Parathyroid adenoma (tissue), 2 donors: ENCODE data around the gene KIF26B.

Experiments used
- H2AFZ ChIP-seq: fragments of 300-600 bp; sonication (generic); one replicate; pipeline ENCODE4 v1.7.0; 2017; ENCODE audit warnings: antibody characterized with exemption, mild to moderate bottlenecking
- H3K27ac ChIP-seq: fragments of 300-600 bp; sonication (generic); one replicate; pipeline ENCODE4 v1.7.0; 2017
- H3K27me3 ChIP-seq: fragments of 300-600 bp; sonication (generic); one replicate; pipeline ENCODE4 v1.7.0; 2017; ENCODE audit warnings: low read length; ENCODE audit not compliant: control insufficient read depth, insufficient read depth
- H3K36me3 ChIP-seq: fragments of 300-600 bp; sonication (generic); one replicate; pipeline ENCODE4 v1.7.0; 2017; ENCODE audit warnings: low read length; ENCODE audit not compliant: control insufficient read depth, insufficient read depth
- H3K4me1 ChIP-seq: fragments of 300-600 bp; sonication (generic); one replicate; pipeline ENCODE4 v1.7.0; 2017; ENCODE audit warnings: control low read depth
- H3K4me2 ChIP-seq: fragments of 300-600 bp; sonication (generic); one replicate; pipeline ENCODE4 v1.7.0; 2017; ENCODE audit warnings: low read length
- H3K4me3 ChIP-seq: fragments of 300-600 bp; sonication (generic); one replicate; pipeline ENCODE4 v1.7.0; 2017; ENCODE audit warnings: low read depth, low read length
- H3K79me2 ChIP-seq: fragments of 300-600 bp; sonication (generic); one replicate; pipeline ENCODE4 v1.7.0; 2017; ENCODE audit warnings: control low read depth
- H3K9ac ChIP-seq: fragments of 300-600 bp; sonication (generic); one replicate; pipeline ENCODE4 v1.7.0; 2017; ENCODE audit warnings: mild to moderate bottlenecking
- H3K9me3 ChIP-seq: fragments of 300-600 bp; sonication (generic); one replicate; pipeline ENCODE4 v1.7.0; 2017; ENCODE audit warnings: low read length; ENCODE audit not compliant: control insufficient read depth
- TF ChIP-seq, protein P1 (sequence below): fragments of 300-600 bp; sonication (generic); IDR thresholded peaks from one replicate; pipeline ENCODE4 v1.7.0; 2017; ENCODE audit warnings: antibody characterized with exemption, mild to moderate bottlenecking
- donor health status: primary hyperparathyroidism.

Gene KIF26B

DNA sequence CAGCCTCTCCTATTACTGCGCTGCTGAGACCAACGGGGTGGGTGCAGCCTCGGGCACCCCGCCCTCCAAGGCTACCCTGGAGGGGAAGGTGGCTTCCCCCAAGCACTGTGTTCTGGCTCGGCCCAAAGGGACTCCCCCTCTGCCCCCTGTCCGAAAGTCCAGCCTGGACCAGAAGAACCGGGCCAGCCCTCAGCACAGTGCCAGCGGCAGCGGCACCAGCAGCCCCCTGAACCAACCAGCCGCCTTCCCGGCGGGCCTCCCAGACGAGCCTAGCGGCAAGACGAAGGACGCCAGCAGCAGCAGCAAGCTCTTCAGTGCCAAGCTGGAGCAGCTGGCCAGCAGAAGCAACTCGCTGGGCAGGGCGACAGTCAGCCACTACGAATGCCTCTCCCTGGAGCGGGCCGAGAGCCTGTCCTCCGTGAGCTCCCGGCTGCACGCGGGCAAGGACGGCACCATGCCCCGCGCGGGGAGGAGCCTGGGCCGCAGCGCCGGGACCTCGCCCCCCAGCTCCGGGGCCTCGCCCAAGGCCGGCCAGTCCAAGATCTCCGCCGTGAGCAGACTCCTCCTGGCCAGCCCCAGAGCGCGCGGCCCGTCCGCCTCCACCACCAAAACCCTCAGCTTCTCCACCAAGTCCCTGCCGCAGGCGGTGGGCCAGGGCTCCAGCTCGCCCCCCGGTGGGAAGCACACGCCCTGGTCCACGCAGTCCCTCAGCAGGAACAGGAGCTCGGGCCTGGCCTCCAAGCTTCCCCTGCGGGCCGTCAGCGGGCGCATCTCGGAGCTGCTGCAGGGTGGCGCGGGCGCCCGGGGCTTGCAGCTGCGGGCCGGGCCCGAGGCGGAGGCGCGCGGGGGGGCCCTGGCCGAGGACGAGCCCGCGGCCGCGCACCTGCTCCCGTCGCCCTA is 533.1 kb downstream of the KIF26B start:
- Histone ChIP-seq H3K79me2 (no peaks in the 10 kb centered on the region), H2AFZ (no peak overlapping the region), H3K36me3 (no peaks in the 10 kb centered on the region), H3K9ac (no peak overlapping the region), H3K4me3 (no peak overlapping the region), H3K9me3 (no peaks in the 10 kb centered on the region), H3K27me3 (no peaks in the 10 kb centered on the region), H3K27ac (no peak overlapping the region), H3K4me1 (no peaks in the 10 kb centered on the region), H3K4me2 (no peak overlapping the region)
- TF ChIP-seq, protein P1, sequence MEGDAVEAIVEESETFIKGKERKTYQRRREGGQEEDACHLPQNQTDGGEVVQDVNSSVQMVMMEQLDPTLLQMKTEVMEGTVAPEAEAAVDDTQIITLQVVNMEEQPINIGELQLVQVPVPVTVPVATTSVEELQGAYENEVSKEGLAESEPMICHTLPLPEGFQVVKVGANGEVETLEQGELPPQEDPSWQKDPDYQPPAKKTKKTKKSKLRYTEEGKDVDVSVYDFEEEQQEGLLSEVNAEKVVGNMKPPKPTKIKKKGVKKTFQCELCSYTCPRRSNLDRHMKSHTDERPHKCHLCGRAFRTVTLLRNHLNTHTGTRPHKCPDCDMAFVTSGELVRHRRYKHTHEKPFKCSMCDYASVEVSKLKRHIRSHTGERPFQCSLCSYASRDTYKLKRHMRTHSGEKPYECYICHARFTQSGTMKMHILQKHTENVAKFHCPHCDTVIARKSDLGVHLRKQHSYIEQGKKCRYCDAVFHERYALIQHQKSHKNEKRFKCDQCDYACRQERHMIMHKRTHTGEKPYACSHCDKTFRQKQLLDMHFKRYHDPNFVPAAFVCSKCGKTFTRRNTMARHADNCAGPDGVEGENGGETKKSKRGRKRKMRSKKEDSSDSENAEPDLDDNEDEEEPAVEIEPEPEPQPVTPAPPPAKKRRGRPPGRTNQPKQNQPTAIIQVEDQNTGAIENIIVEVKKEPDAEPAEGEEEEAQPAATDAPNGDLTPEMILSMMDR = no peak

DNA sequence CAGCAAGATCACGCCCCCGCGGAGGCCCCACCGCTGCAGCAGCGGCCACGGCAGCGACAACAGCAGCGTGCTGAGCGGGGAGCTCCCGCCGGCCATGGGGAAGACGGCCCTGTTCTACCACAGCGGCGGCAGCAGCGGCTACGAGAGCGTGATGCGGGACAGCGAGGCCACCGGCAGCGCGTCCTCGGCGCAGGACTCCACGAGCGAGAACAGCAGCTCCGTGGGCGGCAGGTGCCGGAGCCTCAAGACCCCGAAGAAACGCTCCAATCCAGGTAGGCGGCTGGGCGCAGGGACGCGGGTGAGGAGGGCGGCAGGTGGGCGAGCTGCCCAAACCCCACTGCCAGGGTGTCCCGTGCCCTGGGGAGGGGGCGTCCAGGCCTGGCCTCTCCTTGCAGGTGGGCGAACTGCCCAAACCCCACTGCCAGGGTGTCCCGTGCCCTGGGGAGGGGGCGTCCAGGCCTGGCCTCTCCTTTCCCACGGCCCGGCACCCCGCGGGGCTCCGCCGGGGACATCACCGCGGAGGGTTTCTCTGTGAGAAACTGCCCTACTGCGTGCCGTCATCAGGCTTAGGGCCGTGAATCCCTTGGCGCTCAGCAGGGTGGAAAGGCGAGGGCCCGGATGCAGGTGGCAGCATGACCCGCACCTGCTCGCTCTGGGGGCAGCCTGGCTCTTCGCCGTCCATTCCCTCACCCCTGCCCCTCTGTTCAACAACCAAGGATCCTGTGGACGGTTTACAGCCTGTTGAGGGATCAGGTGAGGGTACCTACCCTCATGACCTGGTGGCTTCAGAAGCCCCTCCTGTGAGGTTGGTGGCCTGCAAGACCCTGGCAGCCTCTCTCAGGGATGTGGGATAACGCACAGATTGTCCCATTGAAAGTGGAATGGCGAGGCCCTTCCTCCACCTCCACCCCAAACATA is 534.0 kb downstream of the KIF26B start:
- H3K4me2 ChIP-seq = no peak overlapping the region
- no peaks in the 10 kb centered on the region for H3K36me3 ChIP-seq
- no peak overlapping the region for H2AFZ ChIP-seq
- no peaks in the 10 kb centered on the region for H3K79me2 ChIP-seq
- no peak overlapping the region for H3K4me3 ChIP-seq
- H3K4me1 ChIP-seq = no peaks in the 10 kb centered on the region
- TF ChIP-seq, protein P1 = no peak
- H3K27me3 ChIP-seq = no peaks in the 10 kb centered on the region
- H3K27ac ChIP-seq = no peak overlapping the region
- no peaks in the 10 kb centered on the region for H3K9me3 ChIP-seq
- no peak overlapping the region for H3K9ac ChIP-seq

DNA sequence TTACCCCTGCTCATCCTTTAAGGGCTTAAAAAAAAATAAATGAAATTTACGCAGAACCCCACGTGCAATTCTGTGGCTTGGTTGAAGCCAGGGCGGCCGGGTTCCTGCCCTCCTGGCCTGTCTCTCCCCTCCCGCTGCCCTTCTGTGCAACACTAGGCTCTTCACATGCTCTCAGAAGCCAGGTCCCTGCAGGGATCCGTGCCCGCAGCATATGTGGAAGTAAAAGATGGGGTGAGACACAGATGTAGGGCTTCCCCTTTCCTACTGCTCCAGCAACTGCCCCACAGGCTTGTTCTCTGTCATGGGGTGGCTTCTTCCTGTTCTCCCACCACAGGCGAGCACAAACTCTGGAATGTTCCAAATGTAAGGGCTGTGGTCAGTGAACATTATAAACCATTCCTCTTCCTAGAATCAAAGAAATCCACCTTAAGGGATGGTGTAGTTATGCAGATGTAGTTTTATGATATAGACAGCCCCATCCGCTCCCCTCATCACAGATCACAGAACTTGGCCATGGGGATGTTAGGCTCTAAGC is 535.4 kb downstream of the KIF26B start:
- Histone ChIP-seq H3K79me2 (no peaks in the 10 kb centered on the region), H2AFZ (no peak overlapping the region), H3K27ac (no peak overlapping the region), H3K27me3 (no peaks in the 10 kb centered on the region), H3K9ac (no peak overlapping the region), H3K9me3 (no peaks in the 10 kb centered on the region), H3K4me3 (no peak overlapping the region), H3K4me1 (no peaks in the 10 kb centered on the region), H3K4me2 (no peak overlapping the region), H3K36me3 (no peaks in the 10 kb centered on the region)
- TF ChIP-seq, protein P1 = no peak

DNA sequence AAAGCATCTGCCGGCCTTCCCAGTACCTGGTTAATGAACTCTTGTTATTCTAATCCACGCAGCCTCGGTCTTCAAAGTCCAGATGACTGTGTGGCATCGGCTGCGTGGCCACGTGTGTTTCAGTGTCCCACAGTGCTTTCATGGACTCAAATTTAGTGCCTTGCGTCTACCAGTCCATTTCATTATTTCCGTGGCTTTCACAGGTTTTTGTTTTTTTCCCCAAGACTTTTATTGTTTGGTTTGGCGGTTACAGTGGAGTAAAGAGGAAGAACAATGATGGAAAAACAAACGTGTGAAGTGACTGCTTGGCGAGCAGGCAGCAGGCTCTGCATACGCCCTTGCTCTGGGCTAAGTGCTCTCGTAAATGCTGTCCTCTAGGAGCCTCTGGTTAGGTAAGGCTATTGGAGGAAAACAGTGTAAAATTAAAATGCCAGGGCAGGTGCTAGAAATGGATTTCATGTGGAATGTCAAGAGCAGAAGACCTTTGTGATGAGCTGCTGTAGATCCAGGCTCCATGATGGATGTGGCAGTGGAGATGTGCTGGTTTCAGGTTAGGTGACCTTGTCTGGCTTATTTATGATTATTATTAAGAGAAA is 536.3 kb downstream of the KIF26B start:
- TF ChIP-seq, protein P1 = no peak
- no peaks in the 10 kb centered on the region for H3K36me3 ChIP-seq
- H3K79me2 ChIP-seq = no peaks in the 10 kb centered on the region
- no peaks in the 10 kb centered on the region for H3K27me3 ChIP-seq
- no peak overlapping the region for H3K27ac ChIP-seq
- no peak overlapping the region for H3K9ac ChIP-seq
- no peaks in the 10 kb centered on the region for H3K4me1 ChIP-seq
- H3K9me3 ChIP-seq = no peaks in the 10 kb centered on the region
- no peak overlapping the region for H3K4me2 ChIP-seq
- no peak overlapping the region for H3K4me3 ChIP-seq
- H2AFZ ChIP-seq = no peak overlapping the region
